Eye (tissue), 1 donor: ENCODE data around the gene NPEPL1.
"Not testable (repeated sequence)": the region's sequence is repeated elsewhere in the genome, so short reads cannot be mapped to it uniquely, and the experiment has no call there.

Experiments used
- DNase-seq: peaks from one replicate; pipeline ENCODE4 v3.0.0-alpha.2; 2015

NPEPL1 gene

GRCh38 chr20:58743929-58744534 lies 51.4 kb downstream of the NPEPL1 start:
- no peak for DNase-seq

DNA sequence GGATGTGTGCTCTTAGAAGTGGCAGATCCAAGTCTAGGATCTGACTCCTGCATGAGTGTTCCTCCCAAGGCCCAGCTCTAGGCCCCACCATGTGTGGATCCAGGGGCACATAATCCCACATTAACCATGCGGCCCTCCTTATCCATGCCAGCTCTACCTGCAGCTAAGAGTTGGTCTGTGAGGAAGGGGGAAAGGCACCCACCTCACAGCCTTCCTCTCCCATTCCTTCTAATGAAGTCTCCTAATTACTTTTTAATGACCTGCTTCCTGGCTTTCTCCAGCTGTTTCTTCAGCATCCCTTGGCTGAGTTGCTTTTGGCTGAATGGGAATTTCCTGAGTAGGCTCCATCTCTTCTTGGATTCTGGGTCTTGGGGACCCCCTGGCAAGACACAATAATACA lies 52.2 kb downstream of the NPEPL1 start:
- DNase-seq = no peak

- DNase-seq = no peak
Measured at GRCh38 chr20:58745391-58745790, 52.8 kb downstream of the NPEPL1 start.

DNA sequence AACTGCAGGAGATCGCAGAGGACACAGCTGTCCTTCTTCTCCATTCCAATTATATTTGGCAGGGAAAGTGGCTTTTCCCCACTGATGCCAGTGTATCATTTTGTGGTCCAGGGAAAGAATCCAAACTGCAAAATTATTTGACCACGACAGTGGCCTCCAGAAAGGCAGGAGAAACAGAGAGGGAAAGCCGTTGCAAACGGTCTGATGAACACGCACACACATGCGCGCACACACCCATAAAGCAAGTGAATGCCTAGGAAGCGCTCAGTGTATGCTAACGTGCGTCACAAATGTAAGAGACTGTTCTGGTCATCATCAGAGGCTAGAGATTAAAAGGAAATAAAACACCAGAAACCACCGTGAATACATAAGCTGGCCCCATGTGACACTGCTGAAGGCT lies 54.0 kb downstream of the NPEPL1 start:
- DNase-seq = peak; percentile 24

DNA sequence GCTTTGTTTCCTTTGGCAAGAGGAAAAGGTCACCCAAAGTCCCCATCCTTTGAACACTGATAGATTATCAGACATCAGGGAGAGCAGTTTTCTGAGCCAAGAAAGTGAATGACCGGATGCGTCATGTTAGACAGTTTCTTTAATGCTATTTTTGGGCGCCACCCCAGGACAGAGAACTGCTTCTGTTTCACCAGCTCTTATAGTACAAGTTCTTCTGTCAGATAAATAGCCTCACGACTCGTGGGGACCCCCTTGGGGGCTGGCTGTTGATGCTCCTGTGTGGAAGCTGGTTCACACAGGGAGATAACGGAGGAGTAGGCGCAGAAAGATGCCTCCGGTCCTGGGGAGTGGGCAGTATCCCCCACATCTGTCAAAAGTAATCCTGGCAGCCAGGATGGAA lies 54.6 kb downstream of the NPEPL1 start:
- no peak for DNase-seq

GRCh38 chr20:58748618-58749017 lies 56.0 kb downstream of the NPEPL1 start:
- no peak for DNase-seq

DNA sequence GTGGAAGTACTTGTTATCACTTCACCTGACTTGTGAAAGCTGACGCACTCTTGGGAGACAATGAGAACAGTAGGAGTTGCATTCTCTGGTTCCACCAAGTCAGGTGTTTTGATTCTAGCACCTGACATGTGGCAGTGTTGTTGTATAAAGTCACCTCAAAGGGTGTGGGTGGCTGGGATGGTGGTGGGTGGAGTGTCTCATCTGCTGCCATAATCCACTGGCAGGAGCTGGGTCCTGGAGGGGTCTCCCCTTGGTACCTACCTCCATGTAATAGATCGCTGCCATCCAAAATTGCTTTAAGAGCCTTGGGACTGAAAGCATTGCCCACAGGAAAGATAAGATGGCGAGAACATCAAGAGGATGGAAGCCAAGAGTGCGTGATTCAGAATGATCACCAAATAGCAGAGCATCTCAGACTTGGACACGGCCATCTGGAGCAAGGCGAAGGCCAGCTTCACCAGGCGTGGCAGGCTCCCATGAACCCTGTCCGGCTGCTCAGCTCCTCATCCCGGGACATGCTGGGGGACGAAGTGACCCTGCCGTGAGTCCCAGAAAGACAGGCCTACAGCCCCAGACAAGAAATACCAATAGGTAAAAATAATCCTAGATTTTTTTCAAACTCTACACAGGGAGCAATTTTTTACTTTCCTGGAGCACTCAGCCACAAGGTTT lies 56.6 kb downstream of the NPEPL1 start:
- DNase-seq = no peak

- DNase-seq = no peak
Measured at GRCh38 chr20:58749979-58750378, 57.4 kb downstream of the NPEPL1 start.

GRCh38 chr20:58750706-58751105 lies 58.1 kb downstream of the NPEPL1 start:
- DNase-seq = not testable (repeated sequence)

DNA sequence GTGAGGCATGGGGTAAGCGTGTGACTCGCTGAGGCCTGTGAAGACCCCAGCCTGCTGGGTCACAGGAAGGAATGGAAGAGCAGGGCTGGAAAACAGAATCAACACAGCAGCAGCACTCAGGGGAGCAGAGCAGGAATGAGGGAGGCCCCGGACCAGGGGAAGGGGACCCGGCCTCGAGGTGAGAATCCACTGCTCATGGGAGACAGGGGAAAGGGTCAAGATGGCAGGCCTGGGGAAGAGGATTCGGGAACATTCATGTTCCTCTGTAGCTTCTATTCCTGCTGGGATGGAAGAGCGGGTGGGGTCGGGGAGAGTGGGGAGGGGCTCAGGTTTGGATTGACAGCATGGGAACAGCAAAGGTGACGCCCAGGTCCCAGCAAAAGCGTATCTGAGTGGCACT lies 59.4 kb downstream of the NPEPL1 start:
- DNase-seq = no peak

DNA sequence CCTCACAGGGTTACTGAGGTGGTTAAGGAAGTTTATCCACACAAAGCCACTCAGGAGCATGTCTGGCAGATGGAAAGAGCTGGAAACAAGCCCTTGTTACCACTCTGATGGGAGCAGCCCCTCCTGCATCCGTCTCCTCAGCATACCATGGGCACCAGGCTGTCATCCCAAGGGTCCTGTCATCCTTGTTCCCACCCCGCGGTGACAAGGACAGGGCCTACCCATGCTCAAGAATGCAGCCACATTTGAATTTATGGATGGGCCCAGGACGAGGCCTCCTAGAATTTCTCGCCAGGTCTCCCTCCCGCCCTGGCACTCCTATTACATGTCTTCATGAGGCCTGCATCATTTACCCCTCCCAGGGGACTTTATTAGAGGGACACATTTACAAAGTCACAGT lies 60.0 kb downstream of the NPEPL1 start:
- no peak for DNase-seq

GRCh38 chr20:58753267-58753921 lies 60.8 kb downstream of the NPEPL1 start:
- DNase-seq = no peak

DNA sequence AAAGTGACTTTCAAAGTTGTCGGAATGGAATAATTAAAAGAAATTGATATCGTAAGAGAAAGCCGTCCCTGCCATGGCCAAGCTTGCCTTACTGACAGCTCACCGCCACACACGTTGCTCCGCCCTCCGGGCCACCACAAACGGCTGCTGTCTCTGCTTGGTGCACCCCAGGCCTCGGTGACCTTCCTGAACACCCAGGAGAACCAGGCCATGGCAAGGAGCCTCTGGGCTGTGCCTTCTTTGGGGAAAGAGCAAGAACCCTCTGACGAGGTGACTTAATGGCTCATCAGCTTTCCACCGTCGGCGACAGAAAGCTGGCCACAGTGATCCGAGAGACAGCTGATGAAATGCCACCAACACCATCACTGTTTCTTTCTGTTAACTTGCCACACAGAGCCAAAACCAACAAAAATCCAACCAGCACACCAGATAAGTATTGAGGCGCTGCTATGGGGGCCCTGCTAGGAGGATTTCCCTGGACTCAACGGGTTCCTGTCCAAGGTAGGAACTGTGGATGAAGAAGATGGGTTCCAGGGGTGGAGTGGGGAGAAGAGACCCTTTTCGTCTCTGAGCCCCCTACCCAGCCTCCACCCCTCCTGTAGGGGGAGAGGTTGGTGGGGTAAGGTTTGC lies 61.4 kb downstream of the NPEPL1 start:
- no peak for DNase-seq

GRCh38 chr20:58754584-58754983 lies 62.0 kb downstream of the NPEPL1 start:
- DNase-seq = no peak

DNA sequence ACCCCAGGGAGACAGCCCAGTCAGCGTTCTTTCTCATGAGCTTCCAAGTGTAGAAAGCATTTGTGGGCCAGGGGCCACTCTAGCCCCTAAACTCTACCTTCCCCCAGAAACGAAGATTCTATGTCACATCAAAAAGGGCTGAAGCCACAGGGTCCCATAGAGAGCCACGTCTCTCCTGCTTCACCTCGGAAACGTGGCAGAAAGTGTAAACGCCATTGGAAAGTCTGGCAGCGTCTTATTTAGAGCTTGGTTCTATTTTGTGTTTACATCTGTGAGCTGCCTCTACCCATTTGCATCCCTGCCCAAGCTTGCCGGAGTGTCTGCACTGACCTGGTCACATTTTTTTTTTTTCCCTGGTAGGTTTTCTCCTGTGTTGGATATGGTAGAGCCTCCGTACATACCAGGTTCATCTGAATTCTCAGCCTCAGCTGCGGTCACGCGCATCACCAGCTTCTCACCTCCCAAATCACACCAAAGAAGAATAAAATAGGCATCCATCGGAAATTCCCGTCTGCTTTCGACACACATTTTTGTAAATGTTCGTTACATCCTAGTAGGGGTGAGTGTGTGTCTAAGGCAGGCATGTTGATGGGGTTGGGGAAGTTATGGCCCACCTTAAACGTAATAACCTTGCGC lies 62.6 kb downstream of the NPEPL1 start:
- no peak for DNase-seq

DNA sequence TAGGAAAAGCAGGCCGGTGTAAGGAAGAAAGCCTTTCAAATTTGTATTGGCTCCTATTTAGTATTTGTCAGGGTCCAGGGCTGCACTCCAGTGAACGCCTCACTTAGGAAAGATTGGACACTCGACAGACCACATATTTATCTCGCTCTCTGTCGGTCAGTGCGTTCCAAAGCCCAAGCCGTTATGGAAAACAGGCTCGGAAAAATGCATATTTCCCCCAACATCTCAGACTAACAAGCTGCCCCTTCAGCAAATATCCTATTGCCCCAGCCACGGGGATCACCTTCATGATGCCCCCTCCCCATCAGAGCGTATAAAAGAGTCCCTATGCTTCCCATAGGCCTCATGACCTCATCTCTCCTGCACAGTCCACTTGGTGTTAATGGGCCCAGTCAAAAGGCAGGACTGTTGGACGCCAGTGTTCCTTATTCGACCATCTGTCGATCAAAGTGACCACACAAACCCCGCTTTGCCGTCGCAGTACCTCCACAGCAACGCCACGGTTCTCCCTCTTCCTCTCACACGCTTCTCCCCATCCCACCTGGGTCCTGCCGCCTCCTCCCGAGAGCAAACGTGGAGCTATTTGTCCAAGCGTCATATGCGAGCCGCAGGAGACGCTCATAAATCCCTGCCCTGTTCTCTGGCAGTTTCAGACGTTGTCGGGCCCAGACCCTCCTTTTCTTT lies 63.3 kb downstream of the NPEPL1 start:
- DNase-seq = no peak

- peak; percentile 8 for DNase-seq
Measured at GRCh38 chr20:58756450-58756775, 63.8 kb downstream of the NPEPL1 start.

- not testable (repeated sequence) for DNase-seq
Measured at GRCh38 chr20:58757647-58758046, 65.0 kb downstream of the NPEPL1 start.

DNA sequence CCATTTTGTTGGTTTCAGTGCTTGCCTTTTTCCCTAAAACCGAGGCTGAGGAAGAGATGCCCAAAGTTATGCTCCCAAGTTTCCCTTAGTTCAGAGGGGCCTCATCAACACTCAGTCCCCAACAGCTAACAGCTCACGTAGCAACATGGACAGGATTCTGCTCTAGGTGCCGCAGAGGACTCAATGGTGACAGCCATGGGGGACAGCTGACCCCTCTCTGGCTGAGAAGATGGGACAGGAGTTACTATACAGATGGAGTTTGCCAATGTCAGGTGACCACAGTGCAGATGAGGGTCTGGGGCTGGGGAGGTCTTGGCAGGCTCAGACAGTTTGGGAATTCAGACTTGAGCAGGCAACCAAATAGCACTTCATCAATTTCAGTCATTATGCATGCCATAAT lies 67.3 kb downstream of the NPEPL1 start:
- DNase-seq = no peak

- DNase-seq = no peak
Measured at GRCh38 chr20:58760856-58761255, 68.3 kb downstream of the NPEPL1 start.

- DNase-seq = no peak
Measured at GRCh38 chr20:58762120-58762519, 69.5 kb downstream of the NPEPL1 start.

- no peak for DNase-seq
Measured at GRCh38 chr20:58763076-58763475, 70.5 kb downstream of the NPEPL1 start.
